Thymus (tissue), 14 donors: ENCODE measurements around the gene KCNJ1. TPM values are rescaled to one million over a fixed set of nuclear protein-coding genes. Genes with fewer than 3 reads are reported as not detected.

Experiments used
- DNase-seq, 9 donors: peaks; one replicate each; pipeline ENCODE4 v3.0.0-alpha.2; 2013; ENCODE audit warnings: low spot score in 9 of 9, low read depth in 6 of 9, missing footprints in 1 of 9
- H3K27ac ChIP-seq, 2 donors: one replicate each; pipeline ENCODE4 v1.5.1; 2013; ENCODE audit warnings: control low read depth in 1 of 2, low read depth in 1 of 2, low read length in 1 of 2, mild to moderate bottlenecking in 1 of 2, moderate library complexity in 1 of 2
- H3K27me3 ChIP-seq, 2 donors: one replicate each; pipeline ENCODE4 v1.5.1; 2013; ENCODE audit warnings: low read length in 1 of 2; ENCODE audit not compliant: control insufficient read depth in 2 of 2, insufficient read depth in 1 of 2
- H3K36me3 ChIP-seq, 2 donors: one replicate each; pipeline ENCODE4 v1.5.1; 2013; ENCODE audit warnings: low read length in 1 of 2, mild to moderate bottlenecking in 1 of 2, moderate library complexity in 1 of 2; ENCODE audit not compliant: control insufficient read depth in 2 of 2, insufficient read depth in 2 of 2
- H3K4me1 ChIP-seq, 2 donors: one replicate each; pipeline ENCODE4 v1.5.1; 2013; ENCODE audit warnings: low read length in 2 of 2; ENCODE audit not compliant: control insufficient read depth in 2 of 2, insufficient read depth in 2 of 2
- H3K4me3 ChIP-seq, 2 donors: one replicate each; pipeline ENCODE4 v1.5.1; 2013; ENCODE audit warnings: low read length in 2 of 2, control low read depth in 1 of 2, mild to moderate bottlenecking in 1 of 2
- H3K9me3 ChIP-seq, 2 donors: one replicate each; pipeline ENCODE4 v1.5.1; 2013; ENCODE audit warnings: low read length in 1 of 2, mild to moderate bottlenecking in 1 of 2; ENCODE audit not compliant: control insufficient read depth in 2 of 2, insufficient read depth in 1 of 2
- WGBS: extraction: QIAGEN DNeasy Blood & Tissue Kit; methylation state at CpG from one replicate; pipeline ENCODE4 v1.1.7; 2013; 5-methylcytosine and 5-hydroxymethylcytosine counted together
- long read RNA-seq, 10 donors: transcript quantifications; one replicate each; lab custom pipeline, GENCODE V29; 2026
- polyA plus RNA-seq: library from polyadenylated mRNA; stranded (reverse); fragments of 200-250 nt; gene quantifications from one replicate; pipeline ENCODE4 v1.2.3, GENCODE V29; 2013
- total RNA-seq: library from RNA; stranded (reverse); fragments of 120-200 nt; gene quantifications from one replicate; pipeline ENCODE4 v1.2.4, GENCODE V29; 2013
- donor health status: healthy.

KCNJ1 gene
- total RNA-seq (0.19 TPM), polyA plus RNA-seq (0.18 TPM)
- long read RNA-seq, donor 1, result 0 reads
- long read RNA-seq, donor 2, result 0 reads
- long read RNA-seq, donor 3, result 0 reads
- long read RNA-seq, donor 4, result 0 reads
- long read RNA-seq, donor 5, full-length matches to known transcripts, result 7 of 7 reads
- long read RNA-seq, donor 5, partial matches to known transcripts, result 0 of 7 reads
- long read RNA-seq, donor 5, other reads (novel, unspliced or antisense), result 0 of 7 reads
- long read RNA-seq, donor 6, result 0 reads
- long read RNA-seq, donor 7, result 0 reads
- long read RNA-seq, donor 8, result 0 reads
- long read RNA-seq, donor 9, result 0 reads
- long read RNA-seq, donor 10, result 0 reads

DNA sequence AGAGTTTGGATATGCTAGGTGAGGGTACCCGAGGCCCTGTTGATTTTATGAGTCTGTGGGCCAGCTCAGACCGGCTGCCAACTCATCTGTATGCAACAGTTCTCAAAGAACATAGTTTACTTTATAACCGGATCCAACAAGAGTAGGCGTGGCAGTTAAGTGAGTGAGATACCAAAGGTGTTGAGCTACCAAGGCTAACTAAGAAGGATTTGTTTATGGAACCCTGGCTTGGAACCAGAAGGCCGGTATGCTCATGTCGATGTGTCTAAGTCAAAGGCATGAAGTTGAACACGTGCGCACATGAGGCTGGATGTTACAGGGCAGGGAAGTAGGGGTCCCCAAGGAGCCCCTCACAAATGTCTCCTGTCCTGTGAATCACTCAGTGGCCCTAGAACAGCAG lies at the start of gene KCNJ1:
Gene KCNJ1 (minus strand): TSS at position 20 of the 400 bp plus-strand sequence. CDS start 27,053 bp downstream, outside the sequence.
- Histone ChIP-seq H3K27me3 (peaks cover 2 to 14% of the 10 kb centered on the region in 2 donors), H3K27ac (no peak within 1 kb of the TSS), H3K4me3 (no peak within 1 kb of the TSS), H3K4me1 (no peaks in the 10 kb centered on the region), H3K36me3 (no peaks in the 10 kb centered on the region), H3K9me3 (no peaks in the 10 kb centered on the region)
- peak in 5 of 9 donors; percentile 32 to 59 (median 46) for DNase-seq
- WGBS, result 95% methylated on average over 8 of the region's 8 CpGs

GRCh38 chr11:128916681-128917080 lies 49.6 kb upstream of the KCNJ1 start:
- Histone ChIP-seq H3K36me3 (no peaks in the 10 kb centered on the region), H3K27me3 (peaks cover 0 to 15% of the 10 kb centered on the region in 2 donors), H3K4me3 (no peak overlapping the region), H3K9me3 (no peaks in the 10 kb centered on the region), H3K27ac (no peak overlapping the region), H3K4me1 (peaks cover 0 to 17% of the 10 kb centered on the region in 2 donors)
- DNase-seq, result no peak
- 81% methylated on average over 2 of the region's 2 CpGs for WGBS

DNA sequence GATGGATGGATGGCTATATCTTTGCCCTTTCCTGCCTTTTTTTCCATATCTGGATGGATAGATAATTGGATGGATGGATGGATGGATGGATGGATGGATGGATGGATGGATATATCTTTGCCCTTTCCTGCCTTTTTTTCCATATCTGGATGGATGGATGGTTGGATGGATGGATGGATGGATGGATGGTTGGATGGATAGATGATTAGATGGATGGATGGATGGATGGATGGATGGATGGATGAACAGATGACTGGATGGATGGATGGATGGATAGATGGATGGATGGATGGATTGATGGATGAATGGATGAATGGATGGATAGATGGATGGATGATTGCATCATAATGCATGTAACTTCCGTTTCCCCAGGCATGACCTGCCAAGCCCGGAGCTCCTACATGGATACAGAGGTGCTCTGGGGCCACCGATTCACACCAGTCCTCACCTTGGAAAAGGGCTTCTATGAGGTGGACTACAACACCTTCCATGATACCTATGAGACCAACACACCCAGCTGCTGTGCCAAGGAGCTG lies 49.0 kb upstream of the KCNJ1 start:
- no peak for DNase-seq
- Histone ChIP-seq H3K27me3 (peaks cover 0 to 15% of the 10 kb centered on the region in 2 donors), H3K4me1 (peaks cover 0 to 17% of the 10 kb centered on the region in 2 donors), H3K27ac (no peak overlapping the region), H3K9me3 (no peaks in the 10 kb centered on the region), H3K36me3 (no peaks in the 10 kb centered on the region), H3K4me3 (no peak overlapping the region)
- WGBS, result 64% methylated on average over 3 of the region's 3 CpGs

DNA sequence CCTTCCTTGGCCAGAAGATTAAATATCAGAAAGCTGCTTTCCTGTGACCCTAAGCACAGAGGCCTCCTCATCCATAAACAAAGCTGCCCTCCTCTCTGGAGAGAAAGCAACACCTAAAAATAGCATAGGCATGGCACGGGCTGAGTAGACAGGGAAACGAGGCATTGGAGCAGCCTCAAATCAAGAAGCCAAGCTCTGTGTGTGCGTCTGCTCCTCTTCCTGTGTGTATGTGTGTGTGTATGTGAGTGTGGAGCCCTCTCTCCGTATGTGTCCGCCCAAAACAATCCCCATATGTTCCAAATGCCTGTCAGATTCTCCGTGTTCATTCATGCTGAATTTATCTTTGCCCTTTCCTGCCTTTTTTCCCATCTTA lies 48.0 kb upstream of the KCNJ1 start:
- no peaks in the 10 kb centered on the region for H3K36me3 ChIP-seq
- DNase-seq, result no peak
- 90% methylated on average over 6 of the region's 6 CpGs for WGBS
- H3K27ac ChIP-seq, result peak overlapping the region in 1 of 2 donors; percentile 17
- H3K9me3 ChIP-seq, result no peaks in the 10 kb centered on the region
- no peak overlapping the region for H3K4me3 ChIP-seq
- peaks cover 0 to 16% of the 10 kb centered on the region in 2 donors for H3K27me3 ChIP-seq
- peaks cover 0 to 17% of the 10 kb centered on the region in 2 donors for H3K4me1 ChIP-seq

DNA sequence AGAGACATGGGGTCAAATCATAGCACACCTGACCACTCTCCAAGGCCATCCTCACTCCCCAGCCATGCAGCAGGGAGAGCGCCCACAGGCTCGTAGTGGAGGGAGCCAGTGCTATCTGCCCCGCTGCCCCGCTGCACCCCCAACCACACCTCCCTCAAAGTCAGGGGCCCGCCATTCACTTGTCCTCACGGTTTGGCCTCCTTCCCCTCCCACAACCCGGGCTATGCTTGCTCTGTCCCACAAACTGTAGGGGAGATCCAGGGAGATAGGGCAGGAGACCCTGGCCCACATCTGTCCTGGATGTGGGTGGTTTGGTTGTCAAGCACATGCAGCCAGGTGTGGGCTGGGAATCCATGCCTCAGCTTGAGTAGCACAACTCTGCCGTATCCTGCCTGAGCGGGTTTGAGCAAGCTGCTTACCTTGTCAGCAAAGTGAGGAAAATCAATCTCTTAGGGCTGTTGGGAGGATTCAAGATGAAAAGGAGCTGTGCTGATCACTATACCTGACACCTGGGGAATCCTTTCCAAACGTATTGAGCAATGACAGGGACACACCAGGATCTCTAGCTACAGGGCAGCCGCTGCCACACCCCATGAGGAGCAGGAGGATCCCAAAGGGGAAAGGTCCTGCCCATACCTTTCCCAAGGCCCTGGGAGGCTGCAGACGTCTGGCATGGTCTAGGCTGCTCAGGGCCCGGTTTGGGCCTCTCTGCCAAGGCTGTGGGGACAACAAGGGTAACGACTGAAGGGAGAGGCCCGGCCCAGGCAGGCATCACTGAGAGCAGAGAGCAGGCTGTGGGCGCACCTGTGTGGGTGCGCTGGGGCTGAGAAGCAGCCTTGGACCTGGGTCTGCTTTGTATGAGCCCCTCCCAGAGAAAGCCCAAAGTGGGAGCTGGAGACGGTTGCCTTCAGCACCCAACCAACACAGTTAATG lies 47.4 kb upstream of the KCNJ1 start:
- peaks cover 0 to 17% of the 10 kb centered on the region in 2 donors for H3K27me3 ChIP-seq
- 84% methylated on average over 18 of the region's 18 CpGs for WGBS
- no peaks in the 10 kb centered on the region for H3K36me3 ChIP-seq
- peaks cover 0 to 17% of the 10 kb centered on the region in 2 donors for H3K4me1 ChIP-seq
- no peaks in the 10 kb centered on the region for H3K9me3 ChIP-seq
- H3K4me3 ChIP-seq, result no peak overlapping the region
- DNase-seq, result no peak
- peak overlapping the region; percentile 60 to 68 for H3K27ac ChIP-seq

GRCh38 chr11:128913806-128914205 lies 46.7 kb upstream of the KCNJ1 start:
- DNase-seq, result no peak
- H3K36me3 ChIP-seq, result no peaks in the 10 kb centered on the region
- peak overlapping the region in 1 of 2 donors; percentile 26 for H3K27ac ChIP-seq
- no peaks in the 10 kb centered on the region for H3K9me3 ChIP-seq
- WGBS, result 94% methylated on average over 5 of the region's 5 CpGs
- no peak overlapping the region for H3K4me3 ChIP-seq
- peaks cover 0 to 22% of the 10 kb centered on the region in 2 donors for H3K27me3 ChIP-seq
- H3K4me1 ChIP-seq, result peaks cover 0 to 18% of the 10 kb centered on the region in 2 donors

DNA sequence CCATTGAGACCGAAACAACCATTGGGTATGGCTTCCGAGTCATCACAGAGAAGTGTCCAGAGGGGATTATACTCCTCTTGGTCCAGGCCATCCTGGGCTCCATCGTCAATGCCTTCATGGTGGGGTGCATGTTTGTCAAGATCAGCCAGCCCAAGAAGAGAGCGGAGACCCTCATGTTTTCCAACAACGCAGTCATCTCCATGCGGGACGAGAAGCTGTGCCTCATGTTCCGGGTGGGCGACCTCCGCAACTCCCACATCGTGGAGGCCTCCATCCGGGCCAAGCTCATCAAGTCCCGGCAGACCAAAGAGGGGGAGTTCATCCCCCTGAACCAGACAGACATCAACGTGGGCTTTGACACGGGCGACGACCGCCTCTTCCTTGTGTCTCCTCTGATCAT lies 44.6 kb upstream of the KCNJ1 start:
- DNase-seq, result no peak
- Histone ChIP-seq H3K9me3 (no peaks in the 10 kb centered on the region), H3K27ac (no peak overlapping the region), H3K4me1 (peaks cover 0 to 21% of the 10 kb centered on the region in 2 donors), H3K36me3 (no peaks in the 10 kb centered on the region), H3K27me3 (peaks cover 3 to 43% of the 10 kb centered on the region in 2 donors), H3K4me3 (no peak overlapping the region)
- 96% methylated on average over 18 of the region's 18 CpGs for WGBS

DNA sequence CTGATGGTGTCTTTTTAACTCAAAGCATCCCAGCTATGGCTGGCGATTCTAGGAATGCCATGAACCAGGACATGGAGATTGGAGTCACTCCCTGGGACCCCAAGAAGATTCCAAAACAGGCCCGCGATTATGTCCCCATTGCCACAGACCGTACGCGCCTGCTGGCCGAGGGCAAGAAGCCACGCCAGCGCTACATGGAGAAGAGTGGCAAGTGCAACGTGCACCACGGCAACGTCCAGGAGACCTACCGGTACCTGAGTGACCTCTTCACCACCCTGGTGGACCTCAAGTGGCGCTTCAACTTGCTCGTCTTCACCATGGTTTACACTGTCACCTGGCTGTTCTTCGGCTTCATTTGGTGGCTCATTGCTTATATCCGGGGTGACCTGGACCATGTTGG lies 44.1 kb upstream of the KCNJ1 start:
- 98% methylated on average over 17 of the region's 17 CpGs for WGBS
- Histone ChIP-seq H3K4me3 (no peak overlapping the region), H3K27me3 (peaks cover 3 to 48% of the 10 kb centered on the region in 2 donors), H3K36me3 (no peaks in the 10 kb centered on the region), H3K27ac (no peak overlapping the region), H3K4me1 (peaks cover 0 to 22% of the 10 kb centered on the region in 2 donors), H3K9me3 (peaks cover 1 to 4% of the 10 kb centered on the region in 2 donors)
- DNase-seq, result no peak
